Measurements from ENCODE around the gene SSC5D. TPM values are rescaled to one million over a fixed set of nuclear protein-coding genes. Genes with fewer than 3 reads are reported as not detected.

The SSC5D gene
- total RNA-seq, 4 donors from 2014 or later, result 0.64 to 6.2 (median 3.0) TPM

DNA sequence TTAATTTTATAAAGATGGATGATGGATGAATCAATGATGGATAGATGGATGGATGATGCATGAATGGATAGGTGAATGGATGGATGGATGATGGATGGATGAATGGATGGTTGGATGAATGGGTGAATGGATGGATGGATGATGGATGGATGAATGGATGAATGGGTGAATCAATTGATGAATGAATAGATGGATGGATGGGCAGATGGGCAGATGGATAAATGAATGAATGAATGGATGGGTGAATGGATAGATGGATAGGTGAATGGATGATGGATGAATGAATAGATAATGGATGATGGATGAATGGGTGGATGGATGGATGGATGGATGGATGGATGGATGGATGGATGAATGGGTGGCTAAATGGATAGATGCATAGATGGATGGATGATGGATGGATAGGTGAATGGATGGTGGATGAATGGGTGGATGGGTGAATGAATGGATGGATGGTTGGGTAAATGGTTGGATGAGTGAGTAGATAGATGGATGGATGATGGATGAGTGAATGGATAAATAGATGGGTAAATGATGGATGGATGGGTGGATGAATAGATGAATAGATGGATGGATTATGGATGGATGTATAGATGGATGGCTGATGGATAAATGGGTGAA lies 79.6 kb downstream of the SSC5D start:
- TF ChIP-seq CTCF (IDR thresholded peaks at IDR 0.05) (no peak), POLR2A (IDR thresholded peaks at IDR 0.05) (no peak)
- intact Hi-C loops (cut with DNase I; ENCODE audit: low total_unique reads), result no loop called here
- no peak overlapping the region for H3K4me3 ChIP-seq (ENCODE audit: low read depth, poor library complexity, severe bottlenecking)
- no peak for DNase-seq (ENCODE audit: low spot score in 2 of 2)

Other genes with a start within 250 kb of the SSC5D start
- 10 to 100 TPM; 29.4 to 47.9 (median 37.5) TPM for gene PPP6R1, start 229.4 kb upstream of the SSC5D start, total RNA-seq
- gene HSPBP1, start 208.3 kb upstream of the SSC5D start, total RNA-seq, result 10 to 100 TPM; 17.8 to 35.5 (median 25.6) TPM
- gene BRSK1, start 204.4 kb upstream of the SSC5D start, total RNA-seq, result 1 to 10 TPM in 1 of 4 donors, under 1 TPM in 1, not detected in 2; 0.44 to 4.6 TPM
- gene TMEM150B, start 163.1 kb upstream of the SSC5D start, total RNA-seq, result under 1 TPM in 1 of 4 donors, not detected in 3; 0.58 TPM
- gene KMT5C, start 148.6 kb upstream of the SSC5D start, total RNA-seq, result 10 to 100 TPM; 16.5 to 25.4 (median 20.3) TPM
- 1 to 10 TPM in 1 of 4 donors, under 1 TPM in 2, not detected in 1; 0.42 to 1.1 (median 0.49) TPM for gene COX6B2, start 133.7 kb upstream of the SSC5D start, total RNA-seq
- not detected for gene GARIN5B, start 125.2 kb upstream of the SSC5D start, total RNA-seq
- gene IL11, start 118.0 kb upstream of the SSC5D start, total RNA-seq, result under 1 TPM in 3 of 4 donors, not detected in 1; 0.23 to 0.68 (median 0.46) TPM
- gene TMEM190, start 111.6 kb upstream of the SSC5D start, total RNA-seq, result not detected
- gene TMEM238, start 104.1 kb upstream of the SSC5D start, total RNA-seq, result 10 to 100 TPM; 32.2 to 61.6 (median 47.5) TPM
- 100 to 1,000 TPM; 466 to 875 (median 590) TPM for gene RPL28, start 102.5 kb upstream of the SSC5D start, total RNA-seq
- 10 to 100 TPM in 1 of 4 donors, 1 to 10 TPM in 3; 6.2 to 14.6 (median 9.2) TPM for gene UBE2S, start 80.6 kb upstream of the SSC5D start, total RNA-seq
- gene SHISA7, start 45.1 kb upstream of the SSC5D start, total RNA-seq, result under 1 TPM in 1 of 4 donors, not detected in 3; 0.10 TPM
- gene ISOC2, start 26.8 kb upstream of the SSC5D start, total RNA-seq, result 10 to 100 TPM; 31.0 to 73.1 (median 66.4) TPM
- gene C19orf85, start 23.7 kb upstream of the SSC5D start, total RNA-seq, result not detected
- gene ZNF628, start 11.8 kb upstream of the SSC5D start, total RNA-seq, result 10 to 100 TPM in 3 of 4 donors, 1 to 10 TPM in 1; 5.4 to 17.9 (median 12.2) TPM
- 1 to 10 TPM; 2.5 to 5.3 (median 4.1) TPM for gene NAT14, start 3.2 kb upstream of the SSC5D start, total RNA-seq
- gene SBK2, start 48.7 kb downstream of the SSC5D start, total RNA-seq, result not detected
- gene SBK3, start 57.1 kb downstream of the SSC5D start, total RNA-seq, result under 1 TPM in 1 of 4 donors, not detected in 3; 0.26 TPM
- gene ZNF579, start 92.4 kb downstream of the SSC5D start, total RNA-seq, result 1 to 10 TPM; 4.2 to 5.1 (median 4.6) TPM
- 10 to 100 TPM in 1 of 4 donors, 1 to 10 TPM in 3; 5.9 to 14.3 (median 7.7) TPM for gene FIZ1, start 111.1 kb downstream of the SSC5D start, total RNA-seq
- gene ZNF524, start 111.9 kb downstream of the SSC5D start, total RNA-seq, result 10 to 100 TPM; 58.4 to 88.3 (median 78.3) TPM
- 10 to 100 TPM in 3 of 4 donors, 1 to 10 TPM in 1; 8.1 to 17.8 (median 12.3) TPM for gene ZNF865, start 117.2 kb downstream of the SSC5D start, total RNA-seq
- 10 to 100 TPM in 2 of 4 donors, 1 to 10 TPM in 2; 5.7 to 10.3 (median 8.3) TPM for gene ZNF784, start 136.1 kb downstream of the SSC5D start, total RNA-seq
- 10 to 100 TPM; 14.1 to 38.0 (median 22.9) TPM for gene ZNF580, start 152.6 kb downstream of the SSC5D start, total RNA-seq
- gene ZNF581, start 155.2 kb downstream of the SSC5D start, total RNA-seq, result 10 to 100 TPM; 20.1 to 27.3 (median 22.8) TPM
- gene CCDC106, start 159.8 kb downstream of the SSC5D start, total RNA-seq, result 10 to 100 TPM in 1 of 4 donors, 1 to 10 TPM in 3; 7.9 to 10.4 (median 8.5) TPM
- 100 to 1,000 TPM in 3 of 4 donors, 10 to 100 TPM in 1; 78.8 to 149 (median 106) TPM for gene U2AF2, start 166.6 kb downstream of the SSC5D start, total RNA-seq
- gene EPN1, start 186.8 kb downstream of the SSC5D start, total RNA-seq, result 100 to 1,000 TPM in 3 of 4 donors, 10 to 100 TPM in 1; 81.2 to 189 (median 120) TPM
- not detected for gene NLRP9, start 250.0 kb downstream of the SSC5D start, total RNA-seq